ENCODE results near the gene RAB24. TPM values are rescaled to one million over a fixed set of nuclear protein-coding genes. Genes with fewer than 3 reads are reported as not detected.
A peak's percentile ranks its signal among the peaks of the same experiment; 100 is the strongest.

The RAB24 gene
- total and polyA plus RNA-seq, 2 of the 4 experiments (the other 2 are of a cell fraction) = 18.5 to 60.8 TPM

- Histone ChIP-seq H3K56ac (ENCODE audit: extremely low read depth, insufficient read depth, low read length) (no peak overlapping the region), H3K4me2 (ENCODE audit: low read depth, low read length) (no peak overlapping the region), H3K9me3 (ENCODE audit: control insufficient read depth, insufficient read depth, low read length) (no peaks in the 10 kb centered on the region), H4K91ac (ENCODE audit: insufficient read depth, low read depth, low read length) (no peak overlapping the region), H4K20me1 (ENCODE audit: insufficient read depth, low read length) (no peaks in the 10 kb centered on the region; the same call in 1 of the 2 replicates), H2BK120ac (ENCODE audit: low read depth, low read length) (no peak overlapping the region), H3K27ac (ENCODE audit: insufficient read depth, low read length) (no peak overlapping the region), H3K27me3 (ENCODE audit: control insufficient read depth, insufficient read depth, low read length) (no peaks in the 10 kb centered on the region), H2AFZ (replicated peaks; ENCODE audit: low read length, poor library complexity) (peak overlapping the region; percentile 27), H2BK5ac (ENCODE audit: low read depth, low read length, poor library complexity, severe bottlenecking) (no peak overlapping the region), H3K36me3 (ENCODE audit: control insufficient read depth, insufficient read depth, low read length) (peaks cover 73% of the 10 kb centered on the region), H4K8ac (ENCODE audit: low read depth in 2 of 2, low read length in 2 of 2) (no peak overlapping the region), H2BK20ac (ENCODE audit: low read depth, low read length) (no peak overlapping the region), H2BK15ac (ENCODE audit: low read depth, low read length) (no peak overlapping the region), H3K4me1 (ENCODE audit: control insufficient read depth, insufficient read depth, low read length) (no peaks in the 10 kb centered on the region), H2AK5ac (ENCODE audit: low read depth, low read length) (no peak overlapping the region), H3K23ac (ENCODE audit: low read depth, low read length) (no peak overlapping the region), H3K4me3 (ENCODE audit: insufficient read depth, low read depth, low read length) (no peak overlapping the region), H3K79me1 (ENCODE audit: low read depth in 1 of 2, low read length in 2 of 2) (peaks cover 5 to 17% of the 10 kb centered on the region in 2 experiments; a peak in 2 of 4 replicates), H3K18ac (ENCODE audit: low read depth, low read length) (no peak overlapping the region), H4K5ac (ENCODE audit: low read depth, low read length) (no peak overlapping the region), H3K9ac (ENCODE audit: low read depth, low read length) (no peak overlapping the region), H3K14ac (replicated peaks; ENCODE audit: low read depth, low read length) (no peak overlapping the region), H2AK9ac (replicated peaks; ENCODE audit: low read depth, low read length, poor library complexity) (no peak overlapping the region), H3K9me1 (ENCODE audit: insufficient read depth, low read length) (no peaks in the 10 kb centered on the region), H3K4ac (ENCODE audit: low read depth, low read length) (no peak overlapping the region)
- DNase-seq (no peak), ATAC-seq (ENCODE audit: low read depth) (no peak)
- 95% methylated on average over 18 of the region's 35 CpGs; no CpG with 5 or more reads in 1 of the 2 experiments for WGBS, 2 experiments (ENCODE audit: extremely low coverage in 2 of 2, insufficient read length in 1 of 2)
- intact Hi-C loops (cut with micrococcal nuclease) (no loop called here), in situ Hi-C loops (cut with MboI; ENCODE audit: low sequenced_read_pairs) (no loop called here), dilution Hi-C loops (cut with HindIII; ENCODE audit: low sequenced_read_pairs, unreplicated experiment) (no loop called here)
- TF ChIP-seq CEBPB (IDR thresholded peaks at IDR 0.05; ENCODE audit: low read depth, low read length) = no peak
- TF ChIP-seq BHLHE40 (IDR thresholded peaks at IDR 0.05; ENCODE audit: low read depth, low read length) = no peak
- TF ChIP-seq, protein P1, sequence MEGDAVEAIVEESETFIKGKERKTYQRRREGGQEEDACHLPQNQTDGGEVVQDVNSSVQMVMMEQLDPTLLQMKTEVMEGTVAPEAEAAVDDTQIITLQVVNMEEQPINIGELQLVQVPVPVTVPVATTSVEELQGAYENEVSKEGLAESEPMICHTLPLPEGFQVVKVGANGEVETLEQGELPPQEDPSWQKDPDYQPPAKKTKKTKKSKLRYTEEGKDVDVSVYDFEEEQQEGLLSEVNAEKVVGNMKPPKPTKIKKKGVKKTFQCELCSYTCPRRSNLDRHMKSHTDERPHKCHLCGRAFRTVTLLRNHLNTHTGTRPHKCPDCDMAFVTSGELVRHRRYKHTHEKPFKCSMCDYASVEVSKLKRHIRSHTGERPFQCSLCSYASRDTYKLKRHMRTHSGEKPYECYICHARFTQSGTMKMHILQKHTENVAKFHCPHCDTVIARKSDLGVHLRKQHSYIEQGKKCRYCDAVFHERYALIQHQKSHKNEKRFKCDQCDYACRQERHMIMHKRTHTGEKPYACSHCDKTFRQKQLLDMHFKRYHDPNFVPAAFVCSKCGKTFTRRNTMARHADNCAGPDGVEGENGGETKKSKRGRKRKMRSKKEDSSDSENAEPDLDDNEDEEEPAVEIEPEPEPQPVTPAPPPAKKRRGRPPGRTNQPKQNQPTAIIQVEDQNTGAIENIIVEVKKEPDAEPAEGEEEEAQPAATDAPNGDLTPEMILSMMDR (conservative IDR thresholded peaks at IDR 0.05; ENCODE audit: low read depth, low read length) = no peak
- no peak for TF ChIP-seq NFE2L2 (IDR thresholded peaks at IDR 0.05; ENCODE audit: low read depth, low read length)
- no peak for TF ChIP-seq RAD21 (IDR thresholded peaks at IDR 0.05; ENCODE audit: low read length)
- no peak for TF ChIP-seq POLR2A (IDR thresholded peaks at IDR 0.05; ENCODE audit: low read depth, low read length)
- CTCF ChIA-PET = no interaction called here
- POLR2A ChIA-PET (ENCODE audit: unreplicated experiment) = no interaction called here
- BruUV-seq (replicated peaks) = no TSS peak
These were observed 28.7 kb upstream of the RAB24 start for GRCh38 chr5:177332031-177332895.
